Measurements from ENCODE around the gene MEIS3. TPM values are rescaled to one million over a fixed set of nuclear protein-coding genes. Genes with fewer than 3 reads are reported as not detected.

The MEIS3 gene
- total and polyA plus RNA-seq, 9 of the 15 experiments (the other 6 are each of a cell fraction or from before 2014, with no cell fraction given), result 0.06 to 0.80 (median 0.25) TPM; not detected in 1

GRCh38 chr19:47378246-47378645 lies 41.1 kb downstream of the MEIS3 start:
- no peak overlapping the region for H3K4me2 ChIP-seq (ENCODE audit: insufficient read depth, low read length)
- DNase-seq (ENCODE audit: extremely low read depth in 1 of 4, low spot score in 3 of 4), result no peak
- H3K27ac ChIP-seq (ENCODE audit: extremely low read depth, low read depth, low read length), result no peak overlapping the region
- peaks cover 5% of the 10 kb centered on the region; the same call in 1 of the 2 replicates for H4K20me1 ChIP-seq (replicated peaks; ENCODE audit: control insufficient read depth, insufficient read depth, low read length)
- no peak for FAIRE-seq
- CTCF ChIA-PET (ENCODE audit: low intra/inter-chr PET ratio), result no interaction called here
- no peaks in the 10 kb centered on the region for H3K9me1 ChIP-seq (ENCODE audit: control insufficient read depth, insufficient read depth, low read length)
- no peak overlapping the region for H2AFZ ChIP-seq (ENCODE audit: low read depth, low read length)
- no TSS peak for BruUV-seq (replicated peaks)
- no peaks in the 10 kb centered on the region for H3K9me3 ChIP-seq (replicated peaks; ENCODE audit: control insufficient read depth, insufficient read depth, low read depth, low read length)
- peak overlapping the region in 1 of 2 experiments; percentile 2; a peak in 1 of 4 replicates for H3K9ac ChIP-seq (ENCODE audit: insufficient read depth in 1 of 2, low read depth in 2 of 2, low read length in 2 of 2)
- H3K79me2 ChIP-seq (ENCODE audit: control insufficient read depth, insufficient read depth, low read length), result no peaks in the 10 kb centered on the region
- H3K4me1 ChIP-seq (replicated peaks in 1 of 2; ENCODE audit: control insufficient read depth in 2 of 2, insufficient read depth in 2 of 2, low read length in 2 of 2), result peaks cover 2 to 32% of the 10 kb centered on the region in 2 experiments; a peak in 4 of 5 replicates
- no peaks in the 10 kb centered on the region for H3K27me3 ChIP-seq (ENCODE audit: control insufficient read depth in 2 of 2, insufficient read depth in 2 of 2, low read length in 2 of 2)
- in situ Hi-C loops (cut with MboI) (no loop called here), intact Hi-C loops (cut with micrococcal nuclease) (no loop called here)
- peaks cover 90% of the 10 kb centered on the region; the same call in 2 of the 3 replicates for H3K36me3 ChIP-seq (ENCODE audit: control insufficient read depth, insufficient read depth, low read length)
- no peak overlapping the region for H3K4me3 ChIP-seq
- POLR2A ChIA-PET, result interaction anchor here (0.6 to 1.2 kb wide), 4 partner anchors 16 to 107 kb away, joined by 3 to 5 read pairs (median 4); partner anchors contain the start of gene DHX34
- no peak for ATAC-seq
- WGBS (ENCODE audit: insufficient coverage, low coverage, missing lambda C conversion rate), result 95% methylated on average over 8 of the region's 11 CpGs
- TF ChIP-seq GTF3C2 (IDR thresholded peaks at IDR 0.05; ENCODE audit: borderline replicate concordance, extremely low read depth, insufficient read length) (no peak), POLR3G (IDR thresholded peaks at IDR 0.05; ENCODE audit: extremely low read depth, insufficient read length, insufficient replicate concordance) (no peak), RBBP5 (IDR thresholded peaks at IDR 0.05; ENCODE audit: borderline replicate concordance, insufficient read depth, low read length, poor library complexity, severe bottlenecking) (no peak), ETV1 (tag; conservative IDR thresholded peaks at IDR 0.05; ENCODE audit: low read depth) (no peak), IRF2 (CRISPR knock-in tag; IDR thresholded peaks at IDR 0.05) (no peak), ZNF384 (IDR thresholded peaks at IDR 0.05; ENCODE audit: low read depth, low read length) (no peak), NR4A1 (CRISPR knock-in tag; IDR thresholded peaks at IDR 0.05) (no peak), NR4A1 (tag; IDR thresholded peaks at IDR 0.05) (no peak), HDAC3 (IDR thresholded peaks at IDR 0.05; ENCODE audit: borderline replicate concordance, partially characterized antibody) (no peak), THAP12 (CRISPR knock-in tag; IDR thresholded peaks at IDR 0.05) (no peak)
- TF ChIP-seq, protein P1, sequence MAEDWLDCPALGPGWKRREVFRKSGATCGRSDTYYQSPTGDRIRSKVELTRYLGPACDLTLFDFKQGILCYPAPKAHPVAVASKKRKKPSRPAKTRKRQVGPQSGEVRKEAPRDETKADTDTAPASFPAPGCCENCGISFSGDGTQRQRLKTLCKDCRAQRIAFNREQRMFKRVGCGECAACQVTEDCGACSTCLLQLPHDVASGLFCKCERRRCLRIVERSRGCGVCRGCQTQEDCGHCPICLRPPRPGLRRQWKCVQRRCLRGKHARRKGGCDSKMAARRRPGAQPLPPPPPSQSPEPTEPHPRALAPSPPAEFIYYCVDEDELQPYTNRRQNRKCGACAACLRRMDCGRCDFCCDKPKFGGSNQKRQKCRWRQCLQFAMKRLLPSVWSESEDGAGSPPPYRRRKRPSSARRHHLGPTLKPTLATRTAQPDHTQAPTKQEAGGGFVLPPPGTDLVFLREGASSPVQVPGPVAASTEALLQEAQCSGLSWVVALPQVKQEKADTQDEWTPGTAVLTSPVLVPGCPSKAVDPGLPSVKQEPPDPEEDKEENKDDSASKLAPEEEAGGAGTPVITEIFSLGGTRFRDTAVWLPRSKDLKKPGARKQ (CRISPR knock-in tag; IDR thresholded peaks at IDR 0.05), result no peak
- TF ChIP-seq, protein P2, sequence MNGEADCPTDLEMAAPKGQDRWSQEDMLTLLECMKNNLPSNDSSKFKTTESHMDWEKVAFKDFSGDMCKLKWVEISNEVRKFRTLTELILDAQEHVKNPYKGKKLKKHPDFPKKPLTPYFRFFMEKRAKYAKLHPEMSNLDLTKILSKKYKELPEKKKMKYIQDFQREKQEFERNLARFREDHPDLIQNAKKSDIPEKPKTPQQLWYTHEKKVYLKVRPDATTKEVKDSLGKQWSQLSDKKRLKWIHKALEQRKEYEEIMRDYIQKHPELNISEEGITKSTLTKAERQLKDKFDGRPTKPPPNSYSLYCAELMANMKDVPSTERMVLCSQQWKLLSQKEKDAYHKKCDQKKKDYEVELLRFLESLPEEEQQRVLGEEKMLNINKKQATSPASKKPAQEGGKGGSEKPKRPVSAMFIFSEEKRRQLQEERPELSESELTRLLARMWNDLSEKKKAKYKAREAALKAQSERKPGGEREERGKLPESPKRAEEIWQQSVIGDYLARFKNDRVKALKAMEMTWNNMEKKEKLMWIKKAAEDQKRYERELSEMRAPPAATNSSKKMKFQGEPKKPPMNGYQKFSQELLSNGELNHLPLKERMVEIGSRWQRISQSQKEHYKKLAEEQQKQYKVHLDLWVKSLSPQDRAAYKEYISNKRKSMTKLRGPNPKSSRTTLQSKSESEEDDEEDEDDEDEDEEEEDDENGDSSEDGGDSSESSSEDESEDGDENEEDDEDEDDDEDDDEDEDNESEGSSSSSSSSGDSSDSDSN (IDR thresholded peaks at IDR 0.05; ENCODE audit: borderline replicate concordance in 1 of 2, low read depth in 2 of 2, low read length in 2 of 2), result no peak
